ENCODE measurements around the gene LTB4R.

The LTB4R gene

GRCh38 chr14:24278424-24278823 lies 32.9 kb upstream of the LTB4R start:
- no peak for DNase-seq (ENCODE audit: low read depth in 3 of 3)

- peak in 2 of 3 experiments; percentile 39 to 61 for DNase-seq (ENCODE audit: low read depth in 3 of 3)
Measured at GRCh38 chr14:24279301-24280186, 31.8 kb upstream of the LTB4R start.

GRCh38 chr14:24280797-24281460 lies 30.4 kb upstream of the LTB4R start:
- DNase-seq (ENCODE audit: low read depth in 3 of 3) = no peak

GRCh38 chr14:24281636-24282035 lies 29.7 kb upstream of the LTB4R start:
- DNase-seq (ENCODE audit: low read depth in 3 of 3) = no peak

- no peak for DNase-seq (ENCODE audit: low read depth in 3 of 3)
Measured at GRCh38 chr14:24282736-24283135, 28.6 kb upstream of the LTB4R start.

GRCh38 chr14:24283796-24284460 lies 27.4 kb upstream of the LTB4R start:
- DNase-seq (ENCODE audit: low read depth in 3 of 3) = no peak

- DNase-seq (ENCODE audit: low read depth in 3 of 3) = no peak
Measured at GRCh38 chr14:24284501-24285035, 26.7 kb upstream of the LTB4R start.

GRCh38 chr14:24285351-24285750 lies 26.0 kb upstream of the LTB4R start:
- DNase-seq (ENCODE audit: low read depth in 3 of 3) = no peak

GRCh38 chr14:24286996-24287395 lies 24.3 kb upstream of the LTB4R start:
- DNase-seq (ENCODE audit: low read depth in 3 of 3) = no peak

- DNase-seq (ENCODE audit: low read depth in 3 of 3) = peak in 1 of 3 experiments; percentile 71
Measured at GRCh38 chr14:24289649-24290280, 21.5 kb upstream of the LTB4R start.

GRCh38 chr14:24290746-24291145 lies 20.6 kb upstream of the LTB4R start:
- DNase-seq (ENCODE audit: low read depth in 3 of 3) = no peak

- no peak for DNase-seq (ENCODE audit: low read depth in 3 of 3)
Measured at GRCh38 chr14:24291446-24292117, 19.7 kb upstream of the LTB4R start.

GRCh38 chr14:24292118-24292807 lies 19.0 kb upstream of the LTB4R start:
- DNase-seq (ENCODE audit: low read depth in 3 of 3) = no peak

GRCh38 chr14:24293525-24293924 lies 17.8 kb upstream of the LTB4R start:
- no peak for DNase-seq (ENCODE audit: low read depth in 3 of 3)

GRCh38 chr14:24296341-24297157 lies 14.8 kb upstream of the LTB4R start:
- peak; percentile 52 to 70 (median 69) for DNase-seq (ENCODE audit: low read depth in 3 of 3)

- no peak for DNase-seq (ENCODE audit: low read depth in 3 of 3)
Measured at GRCh38 chr14:24297190-24297964, 13.9 kb upstream of the LTB4R start.

- DNase-seq (ENCODE audit: low read depth in 3 of 3) = no peak
Measured at GRCh38 chr14:24298892-24299254, 12.4 kb upstream of the LTB4R start.

GRCh38 chr14:24299255-24300191 lies 11.8 kb upstream of the LTB4R start, which contains the start of the genes DHRS1 and NOP9:
Gene DHRS1 (minus strand): TSS chr14:24299780. CDS start chr14:24299106, 674 bp downstream.
Gene NOP9 (plus strand): TSS chr14:24299850. CDS start chr14:24299955, 105 bp downstream.
- peak; percentile 87 to 91 (median 89) for DNase-seq (ENCODE audit: low read depth in 3 of 3)

All from stimulated activated CD4-positive, alpha-beta T cell treated with anti-CD3 and anti-CD28 coated beads, TNF-alpha, amount 100 ng/mL, for 24 hours (primary cell).